ENCODE measurements around the gene ANKRD55. TPM values are rescaled to one million over a fixed set of nuclear protein-coding genes. Genes with fewer than 3 reads are reported as not detected.
A peak's percentile ranks its signal among the peaks of the same experiment; 100 is the strongest.

The ANKRD55 gene
- total RNA-seq, 1 donor from 2014 or later, result 0.49 TPM

GRCh38 chr5:56069652-56070226 is 163.4 kb downstream of the ANKRD55 start:
- DNase-seq (no peak), ATAC-seq (no peak)
- no peak overlapping the region for H3K4me3 ChIP-seq
- TF ChIP-seq CTCF (IDR thresholded peaks at IDR 0.05), result no peak
- H3K36me3 ChIP-seq, result no peaks in the 10 kb centered on the region
- H3K9me3 ChIP-seq, result no peaks in the 10 kb centered on the region
- intact Hi-C loops (cut with DNase I), result no loop called here
- H3K4me1 ChIP-seq, result peaks cover 20% of the 10 kb centered on the region
- no peaks in the 10 kb centered on the region for H3K27me3 ChIP-seq
- no peak overlapping the region for H3K27ac ChIP-seq

DNA sequence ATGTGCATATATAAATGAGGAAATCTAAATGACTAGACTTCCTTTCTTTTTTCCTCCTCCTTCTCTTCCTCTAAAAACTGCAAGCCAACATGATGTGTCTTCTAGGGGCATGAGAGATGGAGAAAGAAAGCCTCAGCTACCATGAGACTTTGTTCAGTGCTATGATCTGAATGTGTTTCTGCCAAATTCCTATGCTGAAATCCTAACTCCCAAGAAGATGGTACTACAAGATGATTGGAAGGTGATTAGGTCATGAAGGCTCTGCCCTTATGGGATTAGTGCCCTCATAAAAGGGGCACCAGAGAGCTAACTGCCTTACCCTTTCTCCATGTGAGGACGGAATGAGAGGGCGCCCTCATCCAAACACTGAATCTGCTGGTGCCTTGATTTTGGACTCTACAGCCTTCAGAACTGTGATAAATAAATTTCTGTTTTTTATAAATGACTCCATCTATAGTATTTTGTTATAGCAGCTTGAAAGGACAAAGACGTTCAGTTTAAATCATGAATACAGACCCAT is 166.1 kb downstream of the ANKRD55 start:
- Histone ChIP-seq H3K4me3 (no peak overlapping the region), H3K27ac (no peak overlapping the region), H3K36me3 (no peaks in the 10 kb centered on the region), H3K27me3 (no peaks in the 10 kb centered on the region), H3K4me1 (peaks cover 18% of the 10 kb centered on the region), H3K9me3 (no peaks in the 10 kb centered on the region)
- no peak for TF ChIP-seq CTCF (IDR thresholded peaks at IDR 0.05)
- intact Hi-C loops (cut with DNase I), result no loop called here
- no peak for DNase-seq
- no peak for ATAC-seq

DNA sequence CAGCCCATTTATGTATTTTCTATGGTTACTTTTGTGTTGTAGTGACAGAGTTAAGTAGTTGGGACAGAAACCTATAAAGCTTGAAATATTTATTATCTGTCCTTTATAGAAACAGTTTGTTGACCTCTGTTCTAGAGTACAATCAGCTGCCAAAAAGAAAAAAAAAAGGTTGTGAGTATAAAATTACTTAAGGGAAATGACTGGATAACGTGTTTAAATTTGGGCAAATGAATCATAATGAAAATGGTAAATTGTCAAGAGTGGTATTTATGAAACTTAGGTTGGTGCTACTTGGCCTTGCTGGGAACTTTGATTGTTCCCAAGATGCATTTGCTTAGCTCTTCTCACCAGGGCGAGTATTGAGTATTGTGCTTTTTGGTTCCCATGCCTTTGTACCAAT is 168.1 kb downstream of the ANKRD55 start:
- TF ChIP-seq CTCF (IDR thresholded peaks at IDR 0.05), result no peak
- intact Hi-C loops (cut with DNase I), result no loop called here
- H3K9me3 ChIP-seq, result no peaks in the 10 kb centered on the region

GRCh38 chr5:56060276-56061110 is 172.6 kb downstream of the ANKRD55 start:
- no peaks in the 10 kb centered on the region for H3K36me3 ChIP-seq
- no peak overlapping the region for H3K4me3 ChIP-seq
- H3K27me3 ChIP-seq, result no peaks in the 10 kb centered on the region
- H3K4me1 ChIP-seq, result peaks cover 14% of the 10 kb centered on the region
- no peaks in the 10 kb centered on the region for H3K9me3 ChIP-seq
- ATAC-seq, result no peak
- no peak for TF ChIP-seq CTCF (IDR thresholded peaks at IDR 0.05)
- intact Hi-C loops (cut with DNase I), result no loop called here
- H3K27ac ChIP-seq, result no peak overlapping the region
- DNase-seq, result no peak

More for the DNA sequence above, 168.1 kb downstream of the ANKRD55 start:
- no peaks in the 10 kb centered on the region for H3K27me3 ChIP-seq
- H3K36me3 ChIP-seq, result no peaks in the 10 kb centered on the region
- no peak overlapping the region for H3K4me3 ChIP-seq
- DNase-seq, result no peak
- no peak for ATAC-seq
- H3K4me1 ChIP-seq, result no peaks in the 10 kb centered on the region
- no peak overlapping the region for H3K27ac ChIP-seq

DNA sequence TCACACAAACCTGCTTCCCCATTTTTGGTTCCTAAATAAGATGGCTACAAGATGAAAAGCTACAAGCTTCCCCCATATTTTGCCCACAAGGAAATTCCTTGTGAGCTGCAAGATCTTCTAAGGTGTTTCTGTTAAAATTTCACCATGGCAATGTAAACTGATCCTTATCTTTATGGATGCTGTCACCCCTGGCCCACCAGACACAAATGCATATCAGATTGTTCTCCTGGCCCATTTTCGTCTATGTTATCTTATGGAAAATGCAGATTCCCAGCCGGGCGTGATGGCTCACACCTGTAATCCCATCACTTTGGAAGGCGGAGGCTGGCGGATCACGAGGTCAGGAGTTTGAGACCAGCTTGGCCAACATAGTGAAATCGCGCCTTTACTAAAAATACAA is 173.3 kb downstream of the ANKRD55 start:
- Histone ChIP-seq H3K27me3 (no peaks in the 10 kb centered on the region), H3K36me3 (no peaks in the 10 kb centered on the region), H3K4me3 (no peak overlapping the region), H3K4me1 (peaks cover 14% of the 10 kb centered on the region), H3K9me3 (no peaks in the 10 kb centered on the region), H3K27ac (no peak overlapping the region)
- no peak for TF ChIP-seq CTCF (IDR thresholded peaks at IDR 0.05)
- DNase-seq, result peak; percentile 17
- no peak for ATAC-seq
- intact Hi-C loops (cut with DNase I), result no loop called here

Measured in upper lobe of right lung (tissue), 1 donor.